HepG2 (cell line): ENCODE results near the gene DOC2A. TPM values are rescaled to one million over a fixed set of nuclear protein-coding genes. Genes with fewer than 3 reads are reported as not detected.

ENCODE experiments used
- ATAD3A ChIP-seq: sonication (generic); formaldehyde crosslinking; IDR thresholded peaks from 2 replicates; pipeline ENCODE4 v1.4.0; 2020; ENCODE audit warnings: missing genetic modification reagents
- ATF7 ChIP-seq, 2 experiments: fragments of 450-650 bp in 1 of 2; sonication (generic) in 1 of 2; formaldehyde crosslinking in 1 of 2; IDR thresholded peaks; 2 replicates each; pipeline versions ENCODE4 v1.4.0 to v1.6.1; 2016 to 2020; ENCODE audit warnings: antibody characterized with exemption in 1 of 2, mild to moderate bottlenecking in 1 of 2, missing genetic modification reagents in 1 of 2
- CHCHD3 ChIP-seq: sonication (generic); formaldehyde crosslinking; IDR thresholded peaks from 2 replicates; pipeline ENCODE4 v1.8.0; 2022; ENCODE audit warnings: mild to moderate bottlenecking, missing genetic modification reagents, moderate library complexity
- HNRNPLL ChIP-seq: fragments of 200-400 bp; formaldehyde crosslinking; IDR thresholded peaks from 2 replicates; pipeline ENCODE4 v1.6.1; 2017; ENCODE audit warnings: mild to moderate bottlenecking, low read depth, low read length; ENCODE audit not compliant: poor library complexity, severe bottlenecking
- IKZF5 ChIP-seq: IDR thresholded peaks from 2 replicates; pipeline ENCODE4 v1.6.1; 2018; ENCODE audit warnings: missing genetic modification reagents, mild to moderate bottlenecking, missing compliant biosample characterization
- JUND ChIP-seq: sonication (generic); formaldehyde crosslinking; IDR thresholded peaks from 2 replicates; pipeline ENCODE4 v1.8.0; 2022; ENCODE audit warnings: mild to moderate bottlenecking, missing genetic modification reagents
- KAT7 ChIP-seq: IDR thresholded peaks from 2 replicates; pipeline ENCODE4 v1.6.1; 2018; ENCODE audit warnings: borderline replicate concordance, missing compliant biosample characterization
- KLF11 ChIP-seq: IDR thresholded peaks from 2 replicates; pipeline ENCODE4 v1.6.1; 2016; ENCODE audit warnings: missing compliant biosample characterization
- MED1 ChIP-seq: sonication (generic); formaldehyde crosslinking; IDR thresholded peaks from 2 replicates; pipeline ENCODE4 v1.4.0; 2020; ENCODE audit warnings: missing genetic modification reagents
- NCOA2 ChIP-seq: sonication (generic); formaldehyde crosslinking; IDR thresholded peaks from 2 replicates; pipeline ENCODE4 v1.8.0; 2022; ENCODE audit warnings: inconsistent platforms
- NFKBIZ ChIP-seq: IDR thresholded peaks from 2 replicates; pipeline ENCODE4 v1.6.1; 2018; ENCODE audit warnings: missing genetic modification reagents, missing compliant biosample characterization
- NR2F1 ChIP-seq, 2 experiments: fragments of 450-650 bp in 1 of 2; formaldehyde crosslinking in 1 of 2; IDR thresholded peaks; 2 replicates each; pipeline versions ENCODE4 v1.5.0 to v1.6.1; 2016 to 2020; ENCODE audit warnings: mild to moderate bottlenecking in 1 of 2, missing compliant biosample characterization in 1 of 2, missing genetic modification reagents in 1 of 2, moderate library complexity in 1 of 2
- RARG ChIP-seq: sonication (generic); formaldehyde crosslinking; IDR thresholded peaks from 2 replicates; pipeline ENCODE4 v1.4.0; 2020; ENCODE audit warnings: low read depth, mild to moderate bottlenecking, missing genetic modification reagents
- REST ChIP-seq, 2 experiments: IDR thresholded peaks; 2 replicates each; pipeline ENCODE4 v1.6.1; 2011 to 2012; ENCODE audit warnings: low read length in 2 of 2, borderline replicate concordance in 1 of 2, low read depth in 1 of 2, mild to moderate bottlenecking in 1 of 2, moderate library complexity in 1 of 2
- SCMH1 ChIP-seq: sonication (generic); formaldehyde crosslinking; IDR thresholded peaks from 2 replicates; pipeline ENCODE4 v1.9.0; 2021; ENCODE audit warnings: missing genetic modification reagents, mild to moderate bottlenecking, borderline replicate concordance
- SMAD3 ChIP-seq: sonication (generic); formaldehyde crosslinking; IDR thresholded peaks from 2 replicates; pipeline ENCODE4 v1.4.0; 2020; ENCODE audit warnings: missing genetic modification reagents
- SOX5 ChIP-seq: IDR thresholded peaks from 2 replicates; pipeline ENCODE4 v1.6.1; 2016; ENCODE audit warnings: borderline replicate concordance
- THAP11 ChIP-seq: IDR thresholded peaks from 2 replicates; pipeline ENCODE4 v1.6.1; 2016; ENCODE audit warnings: missing biosample characterization, missing genetic modification reagents
- ZNF367 ChIP-seq: sonication (generic); formaldehyde crosslinking; IDR thresholded peaks from 2 replicates; pipeline ENCODE4 v1.4.0; 2020; ENCODE audit warnings: missing genetic modification reagents, borderline replicate concordance
- ZNF563 ChIP-seq: sonication (generic); formaldehyde crosslinking; IDR thresholded peaks from 2 replicates; pipeline ENCODE4 v1.8.0; 2022; ENCODE audit warnings: mild to moderate bottlenecking, moderate library complexity, missing genetic modification reagents
- ZNF674 ChIP-seq: sonication (generic); formaldehyde crosslinking; IDR thresholded peaks from 2 replicates; pipeline ENCODE4 v1.5.0; 2020; ENCODE audit warnings: low read depth, mild to moderate bottlenecking, missing genetic modification reagents
- ZNF761 ChIP-seq: sonication (generic); formaldehyde crosslinking; conservative IDR thresholded peaks from 2 replicates; pipeline ENCODE4 v1.4.0; 2020; ENCODE audit warnings: mild to moderate bottlenecking, missing genetic modification reagents
- polyA plus RNA-seq, 8 experiments: library from polyadenylated mRNA; depleted of rRNA in 3 of 8; stranded (reverse) in 7 of 8; unstranded in 1 of 8; fragments of >200 nt; fragmentation: Illumina TruSeq in 4 of 8; extraction: Trizol in 4 of 8; gene quantifications; 2 replicates each; pipeline versions ENCODE4 v1.2.1 to v1.2.3, GENCODE V29; 2011 to 2016; ENCODE audit warnings: low read depth in 4 of 8, missing spikeins in 1 of 8, mixed read lengths in 1 of 8; ENCODE audit not compliant: insufficient read depth in 1 of 8
- total RNA-seq, 5 experiments: library from RNA; depleted of rRNA; stranded (reverse); fragments of >200 nt; fragmentation: Illumina TruSeq; extraction: Trizol; gene quantifications; 2 replicates each; pipeline ENCODE4 v1.2.3, GENCODE V29; 2016; ENCODE audit warnings: low read depth in 1 of 5
- TF ChIP-seq, protein P1 (sequence below): sonication (generic); formaldehyde crosslinking; IDR thresholded peaks from 2 replicates; pipeline ENCODE4 v1.4.0; 2020; ENCODE audit warnings: missing genetic modification reagents, borderline replicate concordance

DOC2A gene
- total and polyA plus RNA-seq, 2 of the 13 experiments (the other 11 are each of a cell fraction or from before 2014, with no cell fraction given): 0.15 to 0.55 TPM

DNA sequence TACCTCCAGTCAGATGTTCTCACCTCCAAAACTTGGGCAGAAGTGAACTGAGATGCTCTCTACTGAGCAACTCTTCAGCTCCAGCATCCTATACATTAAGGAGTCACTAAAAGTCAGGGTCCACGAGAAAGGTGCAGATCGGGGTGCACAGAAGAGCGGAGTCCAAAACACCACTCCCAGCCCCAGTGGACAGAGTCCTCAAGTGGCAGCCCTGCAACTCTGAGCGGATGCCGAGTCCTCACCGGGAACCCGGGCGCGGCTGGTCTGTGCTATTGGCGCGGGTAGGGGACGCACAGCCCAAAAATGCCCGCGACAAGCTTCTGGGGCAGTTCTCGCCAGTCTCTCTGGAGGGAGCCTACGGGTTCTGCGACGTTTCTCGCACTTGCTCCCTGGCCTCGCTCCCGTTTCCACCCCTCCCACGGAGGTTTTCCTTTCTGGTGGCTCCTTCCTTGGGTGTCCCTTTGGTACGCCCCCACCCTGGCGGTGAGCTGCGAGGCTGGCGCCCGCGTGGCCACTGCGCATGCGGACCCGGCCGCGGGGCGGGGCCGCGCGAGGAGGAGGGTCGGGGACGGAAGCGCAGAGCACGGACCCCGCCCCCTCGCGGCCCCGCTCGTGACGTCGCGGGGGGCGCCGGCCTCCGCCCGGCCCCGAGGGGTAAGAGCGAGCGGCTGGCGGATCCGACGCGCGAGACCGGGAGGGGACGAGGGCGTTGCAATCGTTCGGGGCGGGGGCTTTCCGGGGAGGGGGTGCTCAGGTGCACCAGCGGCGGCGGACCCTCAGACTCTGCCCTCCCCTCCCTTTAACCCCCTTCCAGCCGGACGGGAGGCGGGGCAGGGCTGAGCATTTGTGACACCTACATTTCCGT is 49.1 kb downstream of the DOC2A start, which contains the start of gene TMEM219 (continued):
- no peak for TF ChIP-seq NFKBIZ (CRISPR knock-in tag)
- peak; percentile 92 for TF ChIP-seq IKZF5 (CRISPR knock-in tag)
- 0 out of 2 replicates have a peak, but pooled peaks have one; percentile 36 for TF ChIP-seq JUND (CRISPR knock-in tag)
- peak; percentile 77 for TF ChIP-seq HNRNPLL
- TF ChIP-seq SCMH1 (CRISPR knock-in tag): no peak
- TF ChIP-seq ZNF563: peak; percentile 86
- TF ChIP-seq, protein P1, sequence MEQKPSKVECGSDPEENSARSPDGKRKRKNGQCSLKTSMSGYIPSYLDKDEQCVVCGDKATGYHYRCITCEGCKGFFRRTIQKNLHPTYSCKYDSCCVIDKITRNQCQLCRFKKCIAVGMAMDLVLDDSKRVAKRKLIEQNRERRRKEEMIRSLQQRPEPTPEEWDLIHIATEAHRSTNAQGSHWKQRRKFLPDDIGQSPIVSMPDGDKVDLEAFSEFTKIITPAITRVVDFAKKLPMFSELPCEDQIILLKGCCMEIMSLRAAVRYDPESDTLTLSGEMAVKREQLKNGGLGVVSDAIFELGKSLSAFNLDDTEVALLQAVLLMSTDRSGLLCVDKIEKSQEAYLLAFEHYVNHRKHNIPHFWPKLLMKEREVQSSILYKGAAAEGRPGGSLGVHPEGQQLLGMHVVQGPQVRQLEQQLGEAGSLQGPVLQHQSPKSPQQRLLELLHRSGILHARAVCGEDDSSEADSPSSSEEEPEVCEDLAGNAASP (CRISPR knock-in tag): no peak; the same call in 1 of the 2 replicates
- TF ChIP-seq SMAD3 (CRISPR knock-in tag): peak; percentile 60; the same call in 1 of the 2 replicates
- peak; percentile 10; the same call in 1 of the 2 replicates for TF ChIP-seq KLF11 (CRISPR knock-in tag)
- TF ChIP-seq REST (IDR thresholded peaks at IDR 0.05; ENCODE audit: borderline replicate concordance in 1 of 2, low read depth in 1 of 2, low read length in 2 of 2): 0 out of 4 replicates have a peak, but pooled peaks of 1 of the 2 experiments have one; percentile 48
- no peak for TF ChIP-seq ZNF761
- peak; percentile 78 for TF ChIP-seq THAP11
- no peak for TF ChIP-seq RARG (CRISPR knock-in tag)
- no peak for TF ChIP-seq SOX5
- TF ChIP-seq CHCHD3 (CRISPR knock-in tag): no peak
- TF ChIP-seq MED1 (CRISPR knock-in tag): peak; percentile 41; the same call in 1 of the 2 replicates
- TF ChIP-seq NCOA2: peak; percentile 51
- TF ChIP-seq ZNF674 (CRISPR knock-in tag): peak; percentile 85; the same call in 1 of the 2 replicates
- peak; percentile 70; the same call in 1 of the 2 replicates for TF ChIP-seq KAT7 (CRISPR knock-in tag)
- no peak for TF ChIP-seq ATAD3A (CRISPR knock-in tag)
- no peak for TF ChIP-seq ATF7 (IDR thresholded peaks at IDR 0.05)
- no peak for TF ChIP-seq ATF7 (CRISPR knock-in tag; IDR thresholded peaks at IDR 0.05)
- TF ChIP-seq ZNF367 (CRISPR knock-in tag): no peak
- no peak for TF ChIP-seq NR2F1 (CRISPR knock-in tag; IDR thresholded peaks at IDR 0.05)
